Amygdala (tissue), 56 donors: ENCODE results near the gene TCF7L1.

Source experiments
- DNase-seq, 56 donors: peaks; one replicate each; lab custom pipeline; 2025; lab: John Stamatoyannopoulos, UW

TCF7L1 gene

DNA sequence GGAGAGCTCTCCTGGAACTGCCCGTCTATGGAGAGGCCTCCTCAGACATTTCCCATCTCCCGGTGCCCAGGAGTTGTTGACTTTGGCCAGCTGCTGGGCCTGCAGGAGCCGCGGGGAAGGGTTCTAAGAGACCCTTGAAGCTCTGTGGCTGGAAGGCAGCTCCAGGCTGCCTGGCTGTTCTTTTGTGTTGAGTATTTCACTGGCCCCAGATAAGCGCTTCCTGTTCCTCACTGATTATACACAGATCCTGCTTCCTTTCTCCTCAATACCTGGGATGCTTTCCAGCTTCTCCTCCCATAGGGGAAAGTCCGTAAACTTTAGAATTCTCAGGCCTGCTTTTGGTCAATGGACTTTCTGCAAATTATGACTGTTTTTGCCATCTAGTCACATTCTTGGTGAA lies 136.8 kb downstream of the TCF7L1 start:
- DNase-seq: no peak

DNA sequence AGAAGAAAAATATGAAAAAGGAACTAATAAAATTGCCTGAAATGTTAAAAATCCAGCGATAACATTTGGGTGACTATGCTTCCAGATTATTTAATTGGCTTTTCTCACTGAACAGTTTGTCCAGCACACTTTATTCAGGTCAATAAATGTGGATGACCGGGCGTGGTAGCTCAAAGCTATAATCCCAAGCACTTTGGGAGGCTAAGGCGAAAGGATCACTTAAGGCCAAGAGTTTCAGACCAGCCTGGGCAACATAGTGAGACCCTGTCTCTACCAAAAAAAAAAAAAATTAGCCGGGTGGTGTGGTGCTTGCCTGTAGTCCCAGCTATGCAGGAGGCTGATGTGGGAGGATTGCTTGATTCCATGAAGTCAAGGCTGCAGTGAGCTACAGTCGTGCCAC lies 139.2 kb downstream of the TCF7L1 start:
- DNase-seq: no peak

DNA sequence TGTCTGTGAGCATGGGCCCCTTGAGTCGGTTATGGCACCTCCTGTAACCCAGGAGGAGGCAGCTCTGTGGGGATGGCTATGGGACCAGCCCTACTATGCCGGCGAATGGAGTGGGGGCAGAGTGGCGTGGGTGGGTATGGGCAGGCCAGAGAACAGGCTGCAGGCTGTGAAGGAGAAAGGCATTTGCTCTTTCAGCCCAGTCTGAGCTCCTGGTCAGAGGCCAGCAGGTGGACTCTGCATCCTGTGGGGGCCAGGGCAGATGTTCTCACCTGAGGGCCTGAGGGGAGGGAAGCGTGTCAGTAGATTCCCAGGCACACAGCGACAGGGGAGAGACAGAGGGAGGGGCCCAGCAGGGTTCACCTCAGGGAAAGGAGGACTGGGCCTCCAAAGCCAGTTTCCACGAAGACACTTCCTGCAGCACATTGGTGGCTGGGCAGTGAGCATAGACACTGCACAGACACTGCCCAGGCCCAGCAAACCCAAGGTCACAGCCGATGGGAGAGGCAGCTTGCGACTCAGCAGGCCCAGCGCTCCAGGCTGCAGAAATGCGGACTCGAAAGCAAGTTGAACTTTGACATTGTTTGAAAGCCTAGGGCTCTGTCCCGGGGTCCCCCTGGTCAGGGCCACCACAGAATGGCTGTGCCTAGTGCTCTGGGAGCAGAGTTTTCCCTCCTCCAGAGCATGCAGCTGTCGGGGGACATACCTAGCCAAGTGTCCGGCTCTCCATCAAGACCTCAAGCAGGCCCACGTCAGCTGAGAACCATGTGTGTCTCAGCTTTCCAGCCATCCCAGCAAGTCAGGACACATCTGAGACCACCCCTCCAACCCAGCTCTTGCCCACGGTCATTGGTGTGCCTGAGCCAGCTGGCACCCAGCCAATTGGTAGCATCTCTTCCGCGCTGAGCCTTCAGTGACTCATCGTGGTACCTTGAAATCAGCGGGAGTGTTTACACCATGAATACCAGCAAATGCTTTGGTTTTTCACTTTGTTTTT lies 140.8 kb downstream of the TCF7L1 start:
- peak in 2 of 56 donors; percentile 6 to 24 for DNase-seq

DNA sequence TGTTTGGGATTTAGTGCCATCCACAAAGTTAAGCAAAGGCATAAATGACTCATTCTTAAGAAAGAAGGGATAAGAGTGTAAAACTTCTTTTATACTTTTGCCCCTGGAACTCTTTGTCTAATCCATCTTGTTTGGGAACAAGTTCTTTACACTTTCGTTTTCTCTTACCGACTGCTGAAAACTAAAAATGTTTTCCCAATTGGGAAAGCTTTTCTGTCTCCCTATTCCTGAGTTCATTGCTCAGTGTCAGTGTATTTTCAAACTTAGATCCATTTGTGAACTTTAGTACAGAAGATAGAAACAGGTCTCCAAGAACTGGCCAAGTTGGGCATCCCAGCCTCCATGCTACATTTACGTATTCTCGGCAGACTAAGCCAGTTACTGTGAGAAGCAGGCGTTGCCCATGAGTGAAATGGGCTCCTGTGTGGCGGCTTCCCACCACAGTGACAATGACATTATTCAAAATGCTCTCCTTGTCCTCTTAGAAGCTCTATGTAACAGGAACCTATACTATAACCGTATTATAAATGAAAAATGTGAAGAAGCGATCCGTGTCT lies 142.9 kb downstream of the TCF7L1 start:
- no peak for DNase-seq

DNA sequence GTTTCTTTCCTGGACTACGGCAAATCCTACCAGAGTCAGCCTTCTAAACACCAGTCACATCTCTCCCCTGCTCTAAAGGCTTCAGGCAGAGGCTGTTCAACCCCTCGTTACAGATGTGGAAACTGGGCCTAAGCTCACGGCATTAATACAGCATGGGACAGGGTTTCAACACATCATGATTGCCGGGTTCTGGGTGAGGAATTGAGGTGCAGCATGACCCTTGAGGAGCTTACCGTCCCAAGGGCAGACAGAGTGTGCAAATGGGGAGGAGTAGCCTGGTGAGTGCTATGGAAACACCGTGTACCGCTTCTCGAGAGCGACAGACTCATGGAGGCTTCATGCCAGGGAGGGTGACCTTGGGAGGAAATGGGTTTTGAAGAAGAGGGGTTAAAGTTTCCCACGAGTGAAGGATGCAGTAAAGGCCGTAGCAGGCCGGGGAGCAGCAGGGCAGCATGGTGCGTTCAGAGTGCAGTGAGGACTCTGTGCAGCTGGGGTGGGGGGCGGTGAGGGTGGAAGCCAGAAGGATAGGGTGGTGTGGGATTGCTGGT lies 143.5 kb downstream of the TCF7L1 start:
- DNase-seq: no peak

DNA sequence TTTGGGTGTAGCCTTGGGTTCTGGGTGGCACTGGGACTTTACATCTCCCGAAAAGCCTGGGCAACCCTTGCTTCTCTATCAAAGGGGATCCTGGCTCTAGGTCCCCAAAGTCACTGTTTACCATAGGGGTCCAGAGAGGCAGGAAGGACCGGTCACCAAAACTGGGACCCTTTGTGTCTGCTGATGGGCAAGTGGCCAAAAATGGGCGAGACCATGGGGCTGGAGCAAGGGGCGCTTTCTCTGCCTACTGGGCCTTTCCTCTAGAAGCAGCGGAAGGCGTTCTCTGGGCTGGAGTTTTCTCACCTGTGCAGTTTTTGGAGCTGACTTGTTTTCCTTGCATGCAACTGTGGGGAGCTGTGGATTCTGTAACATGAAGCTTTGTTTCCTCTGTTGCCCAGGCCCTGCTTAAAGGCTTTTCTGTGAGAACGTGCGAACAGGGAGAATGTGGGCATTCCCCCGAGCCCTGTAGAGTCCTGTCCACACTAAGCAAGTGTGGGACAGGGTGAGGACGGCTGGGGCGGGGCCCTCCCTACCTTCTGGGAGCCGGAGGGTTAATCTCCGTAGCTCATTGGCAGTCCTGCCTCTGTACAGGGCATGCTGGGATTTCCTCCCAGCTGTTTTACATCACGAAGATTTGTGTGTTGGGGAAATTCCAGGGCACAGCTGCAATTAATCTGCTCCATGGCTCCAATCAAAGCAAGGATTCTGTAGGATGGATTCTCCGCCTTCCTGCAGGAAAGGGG lies 144.4 kb downstream of the TCF7L1 start:
- DNase-seq: no peak

DNA sequence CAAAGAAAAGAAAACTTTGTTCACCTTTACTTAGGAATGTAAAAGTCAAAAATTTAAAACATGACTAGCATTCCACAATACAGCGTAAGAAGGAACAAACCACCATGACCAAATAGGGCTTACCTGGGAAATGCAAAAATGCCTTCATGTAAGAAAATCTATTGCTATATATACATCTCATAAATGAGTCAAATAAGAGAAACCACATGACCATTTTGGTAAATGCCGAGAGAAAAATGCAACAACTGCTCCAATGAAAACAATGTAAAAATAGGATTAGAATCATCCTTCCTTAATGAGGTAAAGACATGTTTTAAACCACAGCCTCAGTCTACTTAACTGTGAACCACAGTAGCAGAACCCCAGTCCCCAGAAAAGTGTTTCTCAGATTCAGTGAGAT lies 145.2 kb downstream of the TCF7L1 start:
- DNase-seq: no peak

DNA sequence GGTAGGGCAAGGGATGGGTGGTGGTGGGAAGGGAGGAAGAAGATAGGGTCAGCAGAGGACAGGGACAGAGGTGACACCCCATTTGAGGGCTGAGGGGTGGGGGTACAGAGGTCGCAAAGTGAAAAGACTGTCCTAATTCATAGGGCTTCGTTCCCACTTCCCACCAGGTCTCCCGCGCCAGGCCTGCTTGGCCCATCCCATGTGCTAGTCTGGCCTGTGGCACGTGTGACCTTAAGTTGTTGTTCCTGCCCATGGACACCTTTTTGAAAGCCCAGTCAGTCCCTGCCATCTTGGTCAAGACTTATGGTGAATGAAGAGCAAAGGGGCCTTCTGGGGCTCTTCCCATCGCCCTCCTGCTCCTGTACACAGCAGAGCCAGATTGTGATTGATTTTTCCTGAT lies 148.4 kb downstream of the TCF7L1 start:
- DNase-seq: no peak

DNA sequence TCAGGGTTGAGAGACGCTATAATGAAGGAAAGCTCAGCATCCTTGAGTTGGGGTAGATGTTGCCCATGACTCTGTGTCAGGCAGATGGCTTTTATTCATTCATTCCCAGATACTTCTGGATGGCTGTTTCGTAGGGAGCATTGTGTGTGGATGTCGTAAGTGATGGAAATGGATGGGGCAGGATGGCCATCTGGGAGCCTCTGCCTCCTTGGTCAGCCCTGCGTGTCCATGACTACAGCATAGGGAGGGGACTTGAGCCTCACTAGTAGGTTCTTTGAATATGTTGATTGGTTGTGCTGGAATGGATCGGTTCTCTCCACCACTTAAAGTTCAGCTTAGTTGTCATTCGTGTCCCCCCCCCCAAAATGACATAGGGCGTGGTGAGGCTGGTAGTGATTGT lies 149.7 kb downstream of the TCF7L1 start:
- no peak for DNase-seq

DNA sequence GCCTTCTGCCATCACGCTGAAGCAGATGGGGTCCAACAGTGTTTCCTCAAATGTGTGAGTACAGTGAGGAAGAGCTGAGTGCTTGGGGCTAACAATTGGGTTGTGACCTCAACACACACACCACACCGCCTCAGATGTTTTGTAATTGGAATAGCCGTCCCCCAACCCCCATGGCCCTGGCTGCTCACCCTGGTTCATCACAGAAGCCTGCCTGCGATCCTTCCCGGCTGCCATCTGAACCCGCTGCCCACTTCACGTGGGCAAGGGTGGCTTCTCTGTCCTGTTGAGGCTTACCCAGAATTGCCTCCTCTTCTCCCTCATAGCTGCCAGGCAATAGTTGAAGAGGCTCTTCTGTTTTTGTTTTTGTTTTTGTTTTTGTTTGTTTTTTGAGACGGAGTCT lies 150.4 kb downstream of the TCF7L1 start:
- DNase-seq: no peak

DNA sequence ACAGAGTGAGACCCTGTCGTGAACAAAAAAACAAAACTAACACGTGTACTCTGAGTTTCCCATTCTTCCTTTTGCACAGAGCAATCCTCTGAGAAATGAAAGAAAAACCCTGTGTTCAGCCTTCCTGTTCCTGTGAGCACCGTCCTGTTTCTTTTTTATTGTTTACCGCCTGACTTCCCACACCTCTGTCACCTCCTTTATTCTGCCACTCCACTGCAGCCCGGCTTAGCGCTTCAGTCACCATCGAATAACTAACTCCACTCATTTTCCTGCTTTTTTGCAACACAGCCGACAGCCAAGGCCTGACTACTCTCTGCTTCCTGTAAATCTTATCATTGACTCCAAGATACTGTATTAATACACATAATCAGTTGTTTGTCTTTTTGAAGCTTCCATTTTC lies 153.7 kb downstream of the TCF7L1 start:
- no peak for DNase-seq

DNA sequence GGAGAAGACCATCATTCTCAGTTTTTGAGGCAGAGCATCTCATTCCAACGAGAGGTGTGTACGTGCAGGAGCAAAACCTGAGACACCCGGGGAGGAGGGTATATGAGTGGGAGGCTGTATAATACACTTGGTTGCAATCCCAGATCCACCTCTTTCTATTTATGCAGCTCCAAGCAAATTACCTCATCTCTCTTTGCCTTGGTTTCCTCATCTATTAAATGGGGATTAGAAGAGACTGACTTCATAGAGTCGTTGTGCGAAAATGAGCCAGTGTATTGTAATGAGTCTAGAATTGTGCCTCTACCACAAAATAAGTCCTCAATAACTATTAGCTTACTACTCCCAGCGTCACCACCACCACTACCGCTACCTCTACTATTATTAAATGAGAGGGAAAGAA lies 154.5 kb downstream of the TCF7L1 start:
- DNase-seq: no peak

DNA sequence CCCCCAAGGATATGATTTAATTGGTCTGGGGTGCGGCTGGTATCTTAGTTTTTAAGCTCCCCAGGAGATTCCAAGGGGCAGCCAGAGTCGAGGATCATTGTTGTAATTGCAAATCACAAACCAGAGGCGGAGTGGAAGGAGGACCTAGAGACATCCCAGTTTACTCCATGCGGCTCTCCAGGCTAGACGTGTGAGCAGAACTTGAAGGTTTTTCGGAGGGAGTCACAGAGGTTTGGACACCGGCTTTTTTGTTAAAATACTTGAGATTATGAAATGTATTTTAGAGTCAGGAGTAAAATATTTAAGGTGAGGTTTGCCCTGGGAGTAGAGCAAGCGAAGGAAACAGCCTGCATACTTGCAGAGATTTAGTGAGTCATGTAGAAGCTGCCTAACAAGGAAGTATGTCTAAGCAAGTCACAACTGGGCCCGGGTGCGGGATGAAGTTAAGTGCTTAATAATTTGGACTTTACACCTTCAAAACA lies 155.1 kb downstream of the TCF7L1 start:
- DNase-seq: no peak

DNA sequence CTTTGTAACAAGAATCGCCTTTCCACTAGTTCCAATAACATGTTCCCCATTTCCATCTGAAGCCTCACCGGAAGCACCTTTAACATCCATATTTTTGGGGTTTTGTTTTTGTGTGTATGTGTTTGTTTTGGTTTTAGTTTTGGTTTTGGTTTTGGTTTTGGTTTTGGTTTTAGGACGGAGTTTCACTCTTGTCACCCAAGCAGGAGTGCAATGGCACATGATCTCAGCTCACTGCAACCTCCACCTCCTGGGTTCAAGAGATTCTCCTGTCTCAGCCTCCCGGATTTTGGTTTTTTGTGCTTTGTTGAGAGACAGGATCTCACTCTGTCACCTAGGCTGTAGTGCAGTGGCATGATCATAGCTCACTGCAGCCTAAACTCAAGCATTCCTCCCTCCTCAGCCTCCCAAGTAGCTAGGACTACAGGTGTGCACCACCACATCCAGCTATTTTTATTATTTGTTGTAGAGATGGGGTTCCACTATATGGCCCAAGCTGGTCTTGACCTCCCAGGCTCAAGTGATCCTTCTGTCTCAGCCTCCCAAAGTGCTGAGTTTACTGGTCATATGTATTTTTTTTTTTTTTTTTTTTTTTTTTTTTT lies 158.3 kb downstream of the TCF7L1 start:
- DNase-seq: no peak

DNA sequence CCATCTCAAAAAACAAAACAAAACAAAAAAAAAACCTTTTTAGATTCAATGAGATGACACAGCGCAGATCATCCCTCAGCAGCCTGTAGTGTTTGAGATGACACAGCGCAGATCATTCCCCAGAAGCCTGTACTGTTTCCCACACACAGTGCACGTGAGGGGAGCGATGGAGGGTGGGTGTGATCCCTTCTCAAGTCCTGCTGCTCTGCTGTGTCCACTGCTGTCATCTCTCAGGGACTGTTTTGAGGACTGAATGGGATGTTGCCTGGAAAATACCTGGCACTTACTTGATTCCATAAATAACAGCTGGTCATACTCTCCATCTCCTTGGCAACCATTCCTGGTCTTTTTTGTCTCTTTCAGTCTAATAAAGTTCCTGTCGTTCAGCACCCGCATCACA lies 168.9 kb downstream of the TCF7L1 start:
- DNase-seq: peak in 13 of 56 donors; percentile 4 to 63 (median 23)

DNA sequence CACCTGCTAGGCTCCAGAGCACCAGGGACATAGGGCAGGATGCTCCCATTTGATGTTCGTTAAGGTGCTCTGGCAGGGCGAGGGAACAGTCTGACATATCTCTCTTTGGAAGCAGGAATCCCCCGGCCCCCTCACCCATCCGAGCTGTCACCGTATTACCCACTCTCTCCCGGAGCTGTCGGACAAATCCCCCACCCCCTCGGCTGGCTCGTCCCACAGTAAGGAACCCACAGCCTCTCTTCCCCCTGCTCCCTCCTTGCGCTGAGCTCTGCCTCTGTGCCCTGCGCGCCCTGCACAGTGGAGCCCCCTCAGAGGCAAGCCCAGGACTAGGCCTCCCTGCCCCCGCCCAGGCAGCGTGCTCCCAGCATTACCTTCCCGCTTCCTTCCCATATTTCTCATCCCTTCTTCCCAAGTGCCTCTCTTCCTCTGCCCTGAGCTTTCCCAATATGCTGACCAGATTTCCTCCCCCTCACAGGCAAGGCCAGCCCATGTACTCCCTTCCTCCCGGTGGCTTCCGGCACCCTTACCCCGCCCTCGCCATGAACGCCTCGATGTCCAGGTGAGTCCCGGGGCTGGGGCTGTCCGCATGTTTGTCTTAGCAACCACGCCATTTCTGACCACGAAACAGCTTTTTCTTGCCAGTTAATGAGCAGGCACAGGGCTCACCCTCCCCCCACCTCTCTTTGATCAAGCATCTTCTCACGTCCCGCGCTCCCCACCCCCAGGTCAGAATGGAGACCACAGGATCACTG lies 170.8 kb downstream of the TCF7L1 start:
- DNase-seq: no peak

DNA sequence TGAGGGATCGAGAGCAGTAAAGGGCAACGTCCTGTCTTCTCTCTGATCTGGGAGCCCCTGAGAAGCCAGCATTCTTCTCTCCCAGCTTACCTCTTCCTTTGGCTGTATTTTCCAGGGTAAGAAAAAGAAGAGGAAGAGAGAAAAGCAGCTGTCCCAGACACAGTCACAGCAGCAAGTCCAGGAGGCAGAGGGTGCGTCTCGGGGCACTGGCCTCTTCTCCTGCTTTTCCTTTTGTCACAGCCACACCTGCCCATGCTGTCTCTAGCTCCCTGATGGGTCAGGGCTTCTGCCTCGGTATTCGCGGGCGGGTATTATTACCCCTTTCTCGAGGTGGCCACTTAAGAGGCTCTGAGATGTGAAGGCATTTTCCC lies 174.3 kb downstream of the TCF7L1 start:
- no peak for DNase-seq

DNA sequence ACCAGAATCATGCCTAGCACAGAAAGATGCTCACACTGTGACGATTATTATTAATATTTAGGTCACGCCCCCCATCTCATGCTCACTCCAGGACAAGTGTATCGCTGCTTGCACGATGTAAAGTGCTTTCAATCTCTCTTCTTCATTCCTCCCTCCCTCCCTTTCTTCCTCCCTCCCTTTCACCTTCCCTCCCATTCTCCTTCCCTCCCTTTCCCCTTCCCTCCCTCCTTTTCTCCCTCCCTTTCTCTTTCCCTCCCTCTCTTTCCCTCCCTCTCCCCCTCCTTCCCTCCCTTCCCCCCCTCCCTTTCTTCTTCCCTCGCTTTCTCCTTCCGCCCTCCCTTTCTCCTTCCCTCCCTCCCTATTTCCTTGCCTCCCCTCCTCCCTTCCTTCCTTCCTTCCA lies 175.0 kb downstream of the TCF7L1 start:
- DNase-seq: no peak

DNA sequence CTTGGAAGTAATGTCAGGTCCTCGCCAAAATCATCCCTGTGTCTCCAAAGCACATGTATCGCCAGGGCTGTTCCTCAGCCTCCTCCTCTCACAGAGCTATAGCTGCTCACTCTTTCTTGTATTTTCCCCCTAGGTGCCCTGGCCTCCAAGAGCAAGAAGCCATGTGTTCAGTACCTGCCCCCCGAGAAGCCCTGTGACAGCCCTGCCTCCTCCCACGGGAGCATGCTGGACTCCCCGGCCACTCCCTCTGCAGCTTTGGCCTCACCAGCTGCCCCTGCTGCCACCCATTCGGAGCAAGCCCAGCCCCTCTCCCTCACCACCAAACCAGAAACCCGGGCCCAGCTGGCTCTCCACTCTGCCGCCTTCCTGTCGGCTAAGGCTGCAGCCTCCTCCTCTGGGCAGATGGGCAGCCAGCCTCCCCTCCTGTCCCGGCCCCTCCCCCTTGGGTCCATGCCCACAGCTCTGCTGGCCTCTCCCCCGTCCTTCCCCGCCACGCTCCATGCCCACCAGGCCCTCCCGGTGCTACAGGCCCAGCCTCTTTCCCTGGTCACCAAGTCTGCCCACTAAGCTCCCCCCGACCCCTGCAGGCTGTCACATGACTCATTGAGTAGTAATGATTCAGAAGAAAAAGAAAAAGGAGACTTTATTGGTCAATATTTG lies 175.8 kb downstream of the TCF7L1 start:
- DNase-seq: peak in 35 of 56 donors; percentile 13 to 94 (median 40)
